ENCODE results near the gene ACTN4.
A peak's percentile ranks its signal among the peaks of the same experiment; 100 is the strongest.

Gene ACTN4

DNA sequence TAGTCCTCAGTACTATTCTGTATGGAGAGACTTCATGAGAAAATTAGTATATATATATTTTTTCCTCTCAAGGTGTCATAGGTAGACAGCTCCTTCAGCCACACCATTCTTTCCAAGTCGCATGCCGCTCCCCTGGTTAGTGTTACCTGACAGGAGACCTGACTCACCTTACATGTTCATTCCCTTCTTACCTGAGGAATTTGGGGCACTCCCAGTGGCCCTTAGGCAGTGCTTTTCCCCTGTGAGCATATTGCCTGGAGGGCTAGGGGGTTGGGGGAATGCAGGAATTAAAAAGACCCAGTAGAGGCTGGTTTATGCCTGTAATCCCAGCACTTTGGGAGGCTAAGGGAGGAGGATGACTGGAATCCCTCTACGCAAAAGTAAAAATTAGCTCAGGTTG, 9.0 kb upstream of the ACTN4 start:
- DNase-seq: no peak

DNA sequence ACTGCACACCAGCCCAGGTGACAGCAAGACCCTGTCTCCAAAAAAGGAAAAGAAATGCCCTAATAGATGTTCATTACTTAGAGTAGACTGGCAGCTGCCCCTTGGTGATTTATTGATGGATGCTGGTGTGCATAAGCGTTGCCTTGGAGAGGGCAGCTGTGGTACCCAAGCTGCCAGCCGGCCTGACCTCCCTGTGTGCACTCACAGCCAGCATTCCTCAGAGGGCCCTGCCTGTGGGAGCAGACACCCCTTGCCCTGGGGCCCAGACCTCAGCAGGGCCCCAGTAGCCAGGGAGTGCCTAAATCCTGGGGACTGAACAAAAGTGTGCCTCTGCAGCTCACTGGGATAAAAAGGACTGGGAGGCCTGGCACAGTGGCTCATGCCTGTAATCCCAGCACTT, 7.8 kb upstream of the ACTN4 start:
- no peak for DNase-seq

DNA sequence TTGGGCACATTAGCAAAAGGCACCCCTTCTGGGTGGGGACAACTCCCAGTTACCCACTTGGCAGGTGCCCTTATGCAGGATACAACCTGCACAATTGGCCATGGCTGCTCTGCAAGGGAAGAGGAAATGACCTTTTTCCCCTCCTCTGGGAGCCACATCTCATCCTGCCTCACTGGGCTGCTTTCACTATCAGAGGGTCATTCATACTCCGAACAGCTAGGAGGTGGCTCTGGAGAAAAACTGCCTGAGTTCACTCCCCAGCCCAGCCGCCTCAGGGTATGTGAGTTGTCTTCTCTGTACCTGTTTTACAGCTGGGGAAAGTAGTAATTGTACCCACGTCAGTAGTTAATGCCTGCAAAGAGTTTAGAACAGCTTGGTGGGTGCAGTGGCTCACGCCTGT, 7.1 kb upstream of the ACTN4 start:
- no peak for DNase-seq

DNA sequence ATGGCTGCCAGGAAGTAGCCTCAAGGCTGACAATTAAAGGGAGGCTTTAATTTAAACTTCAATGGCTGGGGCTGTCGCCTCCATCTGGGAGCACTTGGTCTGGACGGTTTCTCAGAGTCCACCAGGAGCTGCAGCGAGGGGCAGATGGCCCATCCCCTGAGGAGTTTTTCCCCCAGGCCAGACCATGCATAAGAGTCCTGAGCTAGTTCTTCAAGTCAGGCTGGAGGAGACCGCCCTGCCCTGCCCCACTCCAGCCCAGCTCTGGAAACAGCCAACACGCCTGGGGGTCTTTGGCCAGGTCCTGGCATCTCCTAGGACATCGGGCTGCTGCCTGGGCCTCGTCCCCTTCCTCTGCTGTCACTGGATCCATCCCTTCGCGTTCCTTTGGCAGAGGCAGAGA, 5.3 kb upstream of the ACTN4 start:
- no peak for DNase-seq

DNA sequence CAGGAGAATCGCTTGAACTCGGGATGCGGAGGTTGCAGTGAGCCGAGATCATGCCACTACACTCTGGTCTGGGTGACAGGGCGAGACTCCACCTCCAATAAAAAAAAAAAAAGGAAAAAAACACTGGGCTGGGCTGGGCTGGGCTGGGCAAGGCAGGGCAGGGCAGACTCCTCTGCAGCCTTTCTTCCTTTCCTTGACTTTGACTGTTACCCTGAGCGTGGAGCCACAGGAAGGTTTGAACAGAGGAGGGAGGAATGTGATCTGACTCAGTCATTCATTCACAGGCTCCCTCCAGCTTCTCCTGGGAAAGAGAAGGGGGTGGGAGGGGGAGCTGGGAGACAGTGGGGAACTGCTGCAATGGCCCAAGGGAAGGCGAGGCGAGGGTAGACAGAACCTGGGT, 2.7 kb upstream of the ACTN4 start:
- no peak for DNase-seq

DNA sequence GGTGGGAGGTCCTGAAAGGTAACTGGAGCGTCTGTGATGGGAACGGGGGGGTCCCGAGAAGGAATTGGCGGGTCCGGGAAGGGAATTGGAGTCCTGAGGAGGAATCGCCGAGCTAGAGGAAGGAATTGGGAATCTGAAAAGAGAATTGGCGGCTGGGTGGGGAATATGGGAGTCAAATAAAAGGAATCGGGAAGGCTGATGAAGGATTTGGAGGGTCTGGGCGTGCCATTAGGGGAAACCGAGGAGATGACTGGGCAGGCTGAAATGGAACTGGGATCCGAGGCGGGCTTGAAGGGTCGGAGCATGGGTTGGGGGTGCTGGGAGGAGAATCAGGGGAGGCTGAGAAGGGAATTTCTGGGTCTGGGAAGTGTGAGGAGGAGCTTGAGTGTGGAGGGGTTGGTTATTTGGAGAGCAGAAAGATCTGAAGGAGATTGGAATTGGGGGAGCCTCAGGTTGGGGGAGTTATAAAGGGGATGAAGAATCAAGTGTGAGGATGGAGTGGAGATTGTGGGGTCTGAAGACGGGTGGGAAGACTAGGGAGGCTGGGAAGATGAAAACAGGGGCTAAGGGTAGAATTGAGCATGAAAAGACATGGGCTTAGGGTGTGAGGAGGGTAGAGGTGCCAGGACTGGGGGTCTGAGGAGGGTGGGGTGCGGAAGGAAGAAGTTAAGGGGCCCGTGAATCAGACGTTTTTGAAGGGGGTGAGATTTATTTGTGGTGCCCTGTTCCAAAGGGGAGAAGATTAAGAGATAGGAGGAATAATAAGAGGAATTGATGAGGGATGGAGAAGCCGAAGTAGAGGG, 718 bp downstream of the ACTN4 start:
- peak in 1 of 2 experiments; percentile 58 for DNase-seq

DNA sequence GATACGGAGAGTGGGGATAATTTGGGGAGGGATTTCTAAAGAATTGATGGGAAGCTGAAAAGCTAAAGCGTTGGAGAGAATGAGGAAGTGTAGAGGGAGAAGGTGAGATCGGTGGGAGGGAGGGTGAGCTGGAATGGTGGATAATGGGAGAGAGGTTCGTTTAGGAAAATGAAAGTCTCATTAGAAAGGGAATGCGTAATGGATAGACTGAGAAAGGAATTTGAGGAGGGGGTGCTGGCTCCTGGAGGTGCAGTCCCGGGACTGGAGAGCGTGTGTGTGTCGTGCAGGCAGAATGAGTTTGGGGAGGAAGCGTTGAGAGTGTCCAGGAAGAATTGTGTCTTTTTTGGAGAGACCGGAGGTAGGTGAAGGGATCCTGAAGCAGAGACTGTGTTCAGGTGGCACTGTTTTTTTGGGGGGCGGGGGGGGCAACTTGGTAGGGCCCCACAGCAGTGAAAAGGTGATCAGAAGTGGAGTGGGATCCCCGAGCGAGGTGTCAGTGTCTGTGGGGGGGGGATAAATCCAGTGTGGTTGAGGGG, 1.4 kb downstream of the ACTN4 start:
- peak in 1 of 2 experiments; percentile 27 for DNase-seq

DNA sequence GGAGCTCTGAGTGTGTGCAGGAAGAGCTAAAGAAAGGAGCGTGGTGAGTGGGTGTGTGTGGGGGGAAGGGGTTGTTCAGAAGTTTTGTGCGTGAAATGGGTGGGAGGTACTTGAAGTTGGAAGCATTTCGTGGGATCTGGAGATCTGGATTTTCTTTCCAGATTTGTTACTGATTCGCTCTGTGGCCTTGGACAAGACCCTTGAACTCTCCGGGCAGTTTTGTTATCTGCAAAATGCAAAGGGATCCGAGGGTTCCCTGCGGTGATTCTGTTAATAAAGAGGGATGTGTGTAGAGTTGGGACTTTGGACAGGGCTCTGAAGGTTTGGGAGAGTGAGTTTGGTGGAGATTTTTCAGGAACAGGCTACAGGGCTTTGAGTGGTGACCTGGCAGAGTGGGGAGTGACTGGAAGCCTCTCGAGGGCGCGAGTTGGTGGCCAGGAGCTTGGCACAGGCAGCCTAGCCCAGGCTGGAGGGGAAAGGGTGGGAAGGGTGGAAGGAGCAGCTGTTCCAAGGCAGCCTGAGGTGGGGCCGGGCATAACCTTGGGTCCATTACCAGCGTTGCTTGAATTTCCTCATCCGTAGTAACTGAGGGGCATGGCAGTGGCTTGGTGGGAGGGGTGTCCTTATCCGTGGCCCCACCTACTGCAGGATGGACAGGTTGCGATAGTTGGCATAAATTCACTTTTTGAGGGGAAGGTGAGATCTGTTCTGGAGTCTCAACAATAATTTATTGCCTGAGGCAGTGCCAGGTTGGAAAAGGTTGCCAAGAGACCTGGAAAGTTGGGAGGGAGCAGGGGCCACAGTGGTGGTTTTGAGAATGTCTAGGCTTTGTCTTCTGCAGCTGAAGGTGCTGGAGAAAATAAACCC, 2.1 kb downstream of the ACTN4 start:
- DNase-seq: peak; percentile 12 to 24

DNA sequence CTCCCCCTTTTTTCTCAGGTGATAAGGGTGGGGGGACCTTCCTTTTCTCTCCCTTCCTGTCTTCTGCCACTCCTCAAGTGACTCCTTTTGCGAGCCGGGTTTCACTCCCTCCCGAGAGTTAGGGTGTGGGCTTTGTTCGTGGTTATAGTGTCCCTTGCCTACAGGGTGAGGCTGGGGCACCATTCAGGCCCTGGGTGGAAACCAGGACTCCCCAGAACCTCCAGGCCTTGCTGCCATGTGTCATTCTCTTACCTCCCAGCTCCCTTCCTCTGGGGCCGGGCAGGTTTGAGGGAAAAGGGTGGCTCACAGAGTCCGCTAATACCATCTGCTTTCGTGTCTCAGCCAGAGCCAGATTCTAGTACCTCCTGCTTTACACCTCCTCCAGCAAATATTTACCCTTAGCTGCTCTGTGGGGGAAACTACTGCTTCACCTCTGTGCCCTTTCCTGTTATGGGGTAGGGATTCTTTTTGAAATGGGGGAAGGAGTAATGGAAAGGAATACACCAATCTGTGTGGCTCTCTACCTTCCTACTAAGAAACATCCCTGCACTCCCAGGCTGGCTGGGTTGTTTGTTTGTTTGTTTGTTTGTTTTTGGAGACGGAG, 2.8 kb downstream of the ACTN4 start:
- DNase-seq: no peak

DNA sequence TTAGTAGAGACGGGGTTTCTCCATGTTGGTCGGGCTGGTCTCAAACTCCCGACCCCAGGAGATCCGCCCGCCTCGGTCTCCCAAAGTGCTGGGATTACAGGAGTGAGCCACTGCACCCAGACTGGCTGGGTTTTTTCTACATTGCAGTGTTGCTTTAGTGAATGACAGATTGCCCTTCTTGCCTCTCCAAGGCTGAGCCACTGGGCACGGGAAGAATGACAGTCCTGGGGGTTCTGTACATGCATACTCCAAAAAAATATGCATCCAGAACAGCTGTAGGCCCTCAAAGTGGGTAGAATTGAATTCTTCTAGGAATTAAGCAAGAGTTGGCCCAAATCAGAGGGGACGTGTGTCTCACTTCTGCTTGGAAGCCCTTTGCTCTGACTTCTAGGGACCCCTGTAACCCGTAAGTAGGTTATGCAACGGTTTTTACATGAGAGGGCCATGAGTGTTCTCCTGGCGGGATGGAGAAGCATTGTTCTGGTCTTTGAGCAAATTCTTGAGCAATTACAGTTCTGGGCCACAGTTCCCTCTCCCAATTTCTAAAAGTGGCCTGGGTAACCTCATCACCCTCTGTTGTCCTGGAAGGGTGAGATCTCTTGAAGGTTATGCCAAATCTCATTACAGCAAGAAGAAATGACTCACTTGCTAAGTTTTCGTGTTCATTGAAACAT, 3.6 kb downstream of the ACTN4 start:
- no peak for DNase-seq

DNA sequence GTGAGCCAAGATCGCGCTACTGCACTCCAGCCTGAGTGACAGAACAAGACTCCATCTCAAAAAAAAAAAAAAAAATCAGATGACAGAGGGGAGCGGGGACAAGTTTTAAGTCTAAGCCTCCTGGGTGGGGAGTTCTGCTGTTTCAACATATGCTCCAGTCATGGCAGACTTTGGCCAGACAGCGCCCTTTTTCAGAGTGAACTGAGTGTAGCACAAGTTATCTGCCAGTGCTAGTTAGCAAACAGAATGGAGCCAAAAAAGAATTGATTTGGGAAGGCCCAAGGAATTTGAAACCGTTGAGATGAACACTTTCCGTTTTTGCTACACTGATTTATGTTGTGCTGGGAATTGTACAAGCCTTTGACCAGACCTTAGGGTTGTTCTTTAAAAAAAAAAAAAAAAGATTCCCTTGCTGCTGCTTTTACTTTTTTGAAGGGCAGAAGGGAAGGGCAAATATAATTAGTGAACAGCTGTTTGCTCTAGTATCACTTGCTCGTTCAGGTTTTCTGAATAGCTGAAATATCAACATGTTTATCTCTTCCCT, 5.7 kb downstream of the ACTN4 start:
- no peak for DNase-seq

DNA sequence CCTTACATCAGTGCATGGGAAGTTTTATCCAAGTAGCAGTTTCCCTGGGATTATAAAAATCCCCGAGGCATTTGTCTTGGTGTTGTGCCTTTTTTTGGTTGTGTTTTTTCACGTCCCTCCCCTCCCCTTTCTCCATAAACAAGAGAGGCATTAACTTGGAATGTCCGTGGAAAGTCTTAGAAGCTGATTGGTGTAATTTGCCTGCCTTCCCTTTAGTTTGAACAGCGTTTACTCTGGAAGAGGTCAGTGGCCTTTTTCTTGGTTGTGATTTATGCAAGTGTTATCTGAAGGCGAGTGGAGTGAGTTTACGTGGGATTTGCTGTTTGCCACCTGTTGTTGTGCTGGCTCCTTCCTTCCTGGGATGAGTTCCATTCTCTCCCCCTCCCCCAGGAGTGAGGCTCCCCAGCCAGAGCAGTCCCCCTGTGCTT, 7.2 kb downstream of the ACTN4 start:
- no peak for DNase-seq

DNA sequence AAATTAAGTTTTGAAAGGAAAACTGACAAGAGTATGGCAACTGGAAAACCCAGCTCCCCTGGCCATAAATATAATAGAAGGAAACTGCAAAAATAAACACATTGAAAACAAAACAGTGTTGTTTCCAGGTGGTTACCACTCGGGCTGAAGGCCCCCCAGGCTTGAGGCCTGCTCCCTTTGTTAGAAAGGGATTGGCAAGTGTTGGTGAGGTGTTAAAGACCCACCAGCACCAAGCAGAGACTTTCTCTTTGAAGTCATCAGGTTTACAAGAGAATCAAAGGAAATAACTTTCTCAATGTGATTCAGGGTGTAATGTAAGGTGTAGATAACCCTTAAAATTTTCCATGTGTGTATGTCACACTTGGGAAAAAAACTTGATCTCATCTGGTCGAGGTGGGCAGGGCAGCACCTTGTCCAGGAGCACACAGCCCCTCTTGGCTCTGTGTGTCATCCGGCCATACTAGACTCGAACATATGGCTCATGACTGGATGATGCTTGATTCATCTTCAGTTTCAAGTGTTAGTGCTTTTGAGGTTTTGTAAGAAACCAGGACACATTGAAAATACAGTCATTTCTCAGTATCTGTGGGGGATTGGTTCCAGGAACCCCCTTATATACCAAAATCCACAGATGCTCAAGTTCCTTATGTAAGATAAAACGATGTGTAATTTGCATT, 7.8 kb downstream of the ACTN4 start:
- DNase-seq: no peak

DNA sequence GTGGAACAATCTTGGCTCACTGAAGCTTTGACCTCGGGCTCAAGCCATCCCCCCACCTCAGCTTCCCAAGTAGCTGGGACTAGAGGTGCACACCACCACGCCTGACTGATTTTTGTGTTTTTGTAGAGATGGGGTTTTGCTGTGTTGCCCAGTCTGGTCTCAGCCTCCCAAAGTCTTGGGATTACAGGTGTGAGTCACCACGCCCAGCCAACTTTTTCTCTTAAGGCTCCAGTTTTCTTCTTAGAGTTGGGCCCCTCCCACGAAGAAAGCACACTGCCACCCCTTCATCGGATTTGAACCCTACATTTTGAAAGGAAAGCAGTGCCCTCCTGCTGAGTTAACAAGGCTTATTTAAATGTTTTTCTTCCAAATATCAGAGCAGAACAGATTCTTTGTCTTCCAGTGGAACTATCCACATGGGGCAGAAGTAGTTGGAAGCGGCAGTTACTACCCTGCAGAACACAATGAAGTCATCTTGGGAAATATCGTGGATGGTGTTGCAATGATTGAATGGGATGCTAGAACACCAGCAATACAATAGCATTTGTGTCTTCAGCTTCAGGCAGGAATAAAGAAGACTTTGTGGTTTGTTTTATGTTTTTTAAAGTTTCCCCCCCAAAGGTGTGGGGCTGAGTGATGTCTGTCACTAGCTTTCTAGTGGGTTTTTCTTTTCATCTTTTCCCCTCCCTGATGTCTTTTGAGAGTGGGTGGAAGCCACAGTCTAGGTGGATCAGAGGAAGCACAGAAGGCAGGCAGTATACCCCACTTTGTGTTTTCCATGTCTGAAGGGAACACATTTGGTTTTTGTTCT, 8.9 kb downstream of the ACTN4 start:
- no peak for DNase-seq

DNA sequence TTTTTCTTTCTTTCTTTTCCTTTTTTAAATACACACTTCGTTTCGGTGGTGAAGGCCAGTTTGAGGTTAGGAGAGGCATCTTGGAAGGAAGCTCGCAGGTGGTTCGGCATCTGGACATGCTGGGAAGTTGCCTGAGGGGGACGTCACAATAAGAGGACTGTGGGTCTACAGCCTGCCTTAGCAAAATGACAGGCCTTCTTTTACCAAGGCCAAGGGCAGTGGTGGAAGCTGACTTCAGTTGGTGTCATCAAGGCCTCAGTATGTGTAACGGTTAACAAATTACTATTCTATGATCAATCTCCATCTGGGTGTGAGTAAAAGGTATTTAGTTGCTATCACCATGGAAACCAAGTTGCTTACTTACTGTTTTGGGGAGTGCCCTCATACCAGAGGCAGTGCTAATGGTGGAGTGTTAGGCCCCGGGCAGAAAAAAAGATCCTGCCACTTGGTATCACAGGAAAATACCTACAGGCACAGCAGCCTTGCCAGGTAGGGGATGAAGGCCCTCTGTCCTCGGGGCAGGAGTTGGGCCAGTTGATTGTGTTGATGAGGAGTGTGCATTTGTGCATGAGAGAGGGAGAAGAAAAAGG, 10.3 kb downstream of the ACTN4 start:
- no peak for DNase-seq

DNA sequence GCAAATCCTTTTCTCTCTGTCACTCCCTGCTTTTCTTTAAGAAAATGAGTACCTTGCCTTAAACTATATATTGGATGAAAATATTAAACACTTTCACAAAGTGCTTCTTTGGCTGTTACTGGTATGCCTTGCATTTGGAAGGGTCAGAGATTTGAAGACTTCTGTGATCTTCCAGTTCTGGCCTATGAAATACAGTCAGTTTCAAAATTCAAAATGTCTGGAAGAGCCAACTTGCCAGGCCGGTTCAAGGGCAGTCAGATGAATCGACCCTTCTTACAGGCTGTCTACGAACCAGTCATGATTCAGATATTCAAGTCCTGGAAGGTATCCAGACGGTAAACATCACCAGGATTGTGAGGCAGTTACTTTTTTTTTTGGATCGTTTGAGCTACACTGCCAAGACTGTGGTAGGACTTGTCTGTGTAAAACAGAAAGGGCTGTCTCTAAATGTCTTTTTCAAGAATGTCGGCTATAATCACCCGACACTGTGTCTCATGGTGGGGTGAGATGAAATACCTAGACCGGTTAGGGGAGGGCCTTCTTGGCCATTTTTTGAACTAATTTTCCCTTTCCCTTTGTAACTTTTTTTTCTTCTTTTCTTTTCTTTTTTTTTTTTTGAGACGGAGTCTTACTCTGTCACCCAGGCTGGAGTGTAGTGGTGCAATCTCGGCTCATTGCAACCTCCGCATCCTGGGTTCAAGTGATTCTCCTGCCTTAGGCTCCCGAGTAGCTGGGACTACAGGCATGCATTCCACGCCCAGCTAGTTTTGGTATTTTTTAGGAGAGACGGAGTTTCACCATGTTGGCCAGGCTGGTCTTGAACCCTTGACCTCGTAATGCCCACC, 11.2 kb downstream of the ACTN4 start:
- no peak for DNase-seq

DNA sequence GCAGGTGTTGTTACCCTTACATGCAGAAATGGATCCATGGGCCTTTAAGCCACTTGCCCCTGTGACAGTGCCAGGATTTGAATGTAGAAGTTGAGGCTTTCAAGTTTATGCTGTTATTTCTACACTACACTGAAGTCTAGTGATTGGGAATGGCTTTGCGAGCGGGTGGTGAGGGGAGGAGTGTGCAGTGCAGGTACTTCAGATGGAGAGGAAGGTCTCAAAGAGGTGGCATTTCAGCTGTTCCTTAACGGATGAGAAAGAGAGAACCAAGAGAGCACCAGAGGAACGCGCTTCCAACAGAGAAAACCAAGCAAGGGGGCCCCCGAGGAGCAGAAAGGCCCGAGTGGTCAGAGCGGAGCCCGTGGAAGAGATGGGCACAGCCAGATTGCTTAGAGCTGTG, 13.3 kb downstream of the ACTN4 start:
- DNase-seq: no peak

DNA sequence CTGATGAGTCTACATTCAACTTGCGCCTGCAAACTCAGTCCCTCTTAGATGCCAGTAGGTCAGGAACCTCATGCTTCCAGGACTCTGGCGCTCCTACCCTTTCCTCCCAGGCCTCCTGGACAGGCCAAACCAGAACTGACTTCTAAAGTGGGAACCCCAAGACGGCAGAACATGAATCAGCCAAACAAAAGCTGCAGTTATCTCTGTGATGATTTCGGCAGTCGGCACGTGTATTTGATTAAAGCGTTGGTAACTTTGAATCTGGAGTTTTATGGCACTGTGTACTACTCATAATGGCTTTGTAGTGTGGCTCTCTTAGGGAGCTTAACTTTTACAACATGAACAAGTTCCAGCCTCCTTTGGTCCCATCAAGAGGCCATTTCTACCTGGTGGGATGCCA, 13.7 kb downstream of the ACTN4 start:
- no peak for DNase-seq

DNA sequence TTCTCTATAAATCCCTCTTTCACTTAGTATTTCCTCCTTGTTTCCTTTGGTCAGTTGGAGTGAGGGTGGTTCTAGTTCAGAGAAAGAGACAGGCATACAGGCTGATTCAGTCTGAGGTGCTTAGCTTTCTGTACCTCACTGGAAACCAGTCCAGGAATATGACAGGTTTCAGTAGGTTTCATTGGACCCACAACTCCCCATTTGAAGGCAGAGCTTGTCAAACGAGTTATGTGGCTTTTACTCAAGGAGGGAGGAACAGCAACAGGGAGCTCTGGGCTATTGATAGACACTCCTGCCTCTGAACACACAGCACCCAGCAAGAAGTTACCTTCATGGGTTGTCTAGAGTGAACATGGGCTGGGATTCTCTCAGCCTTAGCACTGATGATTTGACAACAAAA, 14.5 kb downstream of the ACTN4 start:
- peak; percentile 64 to 71 for DNase-seq

All from NCI-H526 (cell line).